ENCODE results near the gene POLR2E. TPM values are rescaled to one million over a fixed set of nuclear protein-coding genes. Genes with fewer than 3 reads are reported as not detected.

POLR2E gene
- total RNA-seq, 4 donors from 2014 or later: 117 to 228 (median 150) TPM

- no peaks in the 10 kb centered on the region for H3K9me3 ChIP-seq
- H3K4me3 ChIP-seq: no peak overlapping the region
- peaks cover 0 to 10% of the 10 kb centered on the region in 2 donors for H3K36me3 ChIP-seq
- no peaks in the 10 kb centered on the region for H3K4me1 ChIP-seq
- no peaks in the 10 kb centered on the region for H3K27me3 ChIP-seq
- ATAC-seq: no peak
- TF ChIP-seq POLR2A (IDR thresholded peaks at IDR 0.05) (no peak), EP300 (IDR thresholded peaks at IDR 0.05) (no peak), POLR2AphosphoS5 (IDR thresholded peaks at IDR 0.05) (no peak), CTCF (IDR thresholded peaks at IDR 0.05) (no peak)
- WGBS, 2 donors (ENCODE audit: low coverage in 1 of 2): 79% methylated on average over 4 of the region's 17 CpGs; no CpG with 5 or more reads in 1 of the 2 donors
- no peak overlapping the region for H3K27ac ChIP-seq
Observed at GRCh38 chr19:1049106-1049505, 46.1 kb downstream of the POLR2E start.

- no peak for TF ChIP-seq CTCF (IDR thresholded peaks at IDR 0.05)
- no peak for TF ChIP-seq EP300 (IDR thresholded peaks at IDR 0.05)
- no peak for TF ChIP-seq POLR2A (IDR thresholded peaks at IDR 0.05)
- no peak for TF ChIP-seq POLR2AphosphoS5 (IDR thresholded peaks at IDR 0.05)
- Histone ChIP-seq H3K27ac (no peak overlapping the region), H3K4me1 (peaks cover 0 to 6% (median 0%) of the 10 kb centered on the region in 3 donors), H3K9me3 (no peaks in the 10 kb centered on the region), H3K27me3 (no peaks in the 10 kb centered on the region), H3K36me3 (peaks cover 0 to 7% of the 10 kb centered on the region in 2 donors), H3K4me3 (no peak overlapping the region)
- ATAC-seq: no peak
- WGBS, 2 donors (ENCODE audit: low coverage in 1 of 2): 100% methylated on average over 1 to 2 of the region's 20 CpGs
Observed at GRCh38 chr19:1047696-1048147, 47.5 kb downstream of the POLR2E start.

GRCh38 chr19:1046836-1047695, 48.1 kb downstream of the POLR2E start:
- Histone ChIP-seq H3K27me3 (peaks cover under 1% of the 10 kb centered on the region), H3K4me3 (no peak overlapping the region), H3K27ac (no peak overlapping the region), H3K4me1 (peaks cover 0 to 12% (median 0%) of the 10 kb centered on the region in 3 donors), H3K36me3 (peaks cover 0 to 7% of the 10 kb centered on the region in 2 donors), H3K9me3 (no peaks in the 10 kb centered on the region)
- no peak for TF ChIP-seq POLR2A (IDR thresholded peaks at IDR 0.05)
- no peak for TF ChIP-seq POLR2AphosphoS5 (IDR thresholded peaks at IDR 0.05)
- TF ChIP-seq CTCF (IDR thresholded peaks at IDR 0.05): no peak
- no peak for TF ChIP-seq EP300 (IDR thresholded peaks at IDR 0.05)
- no peak for ATAC-seq
- WGBS, 2 donors (ENCODE audit: low coverage in 1 of 2): 66 to 93% methylated on average over 7 to 12 of the region's 77 CpGs

GRCh38 chr19:1046117-1046626, 49.0 kb downstream of the POLR2E start:
- no peak for ATAC-seq
- Histone ChIP-seq H3K4me3 (no peak overlapping the region), H3K36me3 (peaks cover 0 to 7% of the 10 kb centered on the region in 2 donors), H3K27me3 (peaks cover 6% of the 10 kb centered on the region), H3K9me3 (no peaks in the 10 kb centered on the region), H3K27ac (no peak overlapping the region), H3K4me1 (peaks cover 0 to 21% (median 8%) of the 10 kb centered on the region in 3 donors)
- WGBS, 2 donors (ENCODE audit: low coverage in 1 of 2): 90% methylated on average over 2 of the region's 33 CpGs; no CpG with 5 or more reads in 1 of the 2 donors
- TF ChIP-seq EP300 (IDR thresholded peaks at IDR 0.05) (no peak), POLR2AphosphoS5 (IDR thresholded peaks at IDR 0.05) (no peak), CTCF (IDR thresholded peaks at IDR 0.05) (no peak), POLR2A (IDR thresholded peaks at IDR 0.05) (no peak)
